Panc1 (cell line): ENCODE results near the gene CSK.

Source experiments
- CTCF ChIP-seq: fragments of 450-650 bp; IDR thresholded peaks from 2 replicates; pipeline ENCODE4 v1.5.1; 2017; ENCODE audit warnings: mild to moderate bottlenecking
- POLR2AphosphoS5 ChIP-seq: IDR thresholded peaks from 2 replicates; pipeline ENCODE4 v1.6.1; 2012; ENCODE audit warnings: mild to moderate bottlenecking, low read depth, low read length, moderate library complexity

- no peak for TF ChIP-seq POLR2AphosphoS5
- TF ChIP-seq CTCF = peak; percentile 63; the same call in 1 of the 2 replicates
Observed at GRCh38 chr15:74788042-74788682, 6.3 kb downstream of the CSK start.
